ENCODE data around the gene LSP1. TPM values are rescaled to one million over a fixed set of nuclear protein-coding genes. Genes with fewer than 3 reads are reported as not detected.

Gene LSP1
- total RNA-seq, 1 donor from 2014 or later: 29.2 TPM

GRCh38 chr11:1835671-1836010 is 17.2 kb upstream of the LSP1 start:
- H3K36me3 ChIP-seq (ENCODE audit: control insufficient read depth in 3 of 3, insufficient read depth in 3 of 3, low read length in 3 of 3): peaks cover 0 to 3% (median 0%) of the 10 kb centered on the region in 3 donors
- H3K4me1 ChIP-seq (ENCODE audit: control insufficient read depth in 3 of 3, insufficient read depth in 3 of 3, low read length in 3 of 3): peaks cover 9 to 35% (median 17%) of the 10 kb centered on the region in 3 donors
- H3K27ac ChIP-seq (ENCODE audit: low read depth, low read length): no peak overlapping the region

GRCh38 chr11:1836011-1836945 is 16.6 kb upstream of the LSP1 start:
- H3K4me1 ChIP-seq (ENCODE audit: control insufficient read depth in 3 of 3, insufficient read depth in 3 of 3, low read length in 3 of 3): peaks cover 9 to 40% (median 18%) of the 10 kb centered on the region in 3 donors

More at GRCh38 chr11:1835671-1836010, 17.2 kb upstream of the LSP1 start:
- Histone ChIP-seq H3K9ac (ENCODE audit: low read depth in 1 of 3, low read length in 3 of 3) (no peak overlapping the region), H3K27me3 (ENCODE audit: control insufficient read depth in 3 of 3, insufficient read depth in 3 of 3, low read length in 3 of 3) (peaks cover 0 to 5% (median 4%) of the 10 kb centered on the region in 3 donors), H3K4me3 (ENCODE audit: low read length in 3 of 3) (no peak overlapping the region), H3K9me3 (ENCODE audit: control insufficient read depth in 3 of 3, low read length in 3 of 3) (no peaks in the 10 kb centered on the region)

GRCh38 chr11:1837171-1838076 is 15.5 kb upstream of the LSP1 start:
- no peak overlapping the region for H3K4me3 ChIP-seq (ENCODE audit: low read length in 3 of 3)
- H3K27ac ChIP-seq (ENCODE audit: low read depth, low read length): peak overlapping the region; percentile 96
- peaks cover 0 to 2% (median 0%) of the 10 kb centered on the region in 3 donors for H3K27me3 ChIP-seq (ENCODE audit: control insufficient read depth in 3 of 3, insufficient read depth in 3 of 3, low read length in 3 of 3)
- peaks cover 15 to 50% (median 23%) of the 10 kb centered on the region in 3 donors for H3K4me1 ChIP-seq (ENCODE audit: control insufficient read depth in 3 of 3, insufficient read depth in 3 of 3, low read length in 3 of 3)
- peak overlapping the region; percentile 20 to 74 (median 60) for H3K9ac ChIP-seq (ENCODE audit: low read depth in 1 of 3, low read length in 3 of 3)
- H3K36me3 ChIP-seq (ENCODE audit: control insufficient read depth in 3 of 3, insufficient read depth in 3 of 3, low read length in 3 of 3): peaks cover 3 to 5% (median 5%) of the 10 kb centered on the region in 3 donors
- H3K9me3 ChIP-seq (ENCODE audit: control insufficient read depth in 3 of 3, low read length in 3 of 3): no peaks in the 10 kb centered on the region

More at GRCh38 chr11:1836011-1836945, 16.6 kb upstream of the LSP1 start:
- Histone ChIP-seq H3K27ac (ENCODE audit: low read depth, low read length) (no peak overlapping the region), H3K9ac (ENCODE audit: low read depth in 1 of 3, low read length in 3 of 3) (no peak overlapping the region), H3K27me3 (ENCODE audit: control insufficient read depth in 3 of 3, insufficient read depth in 3 of 3, low read length in 3 of 3) (peaks cover 0 to 2% (median 0%) of the 10 kb centered on the region in 3 donors), H3K36me3 (ENCODE audit: control insufficient read depth in 3 of 3, insufficient read depth in 3 of 3, low read length in 3 of 3) (peaks cover 3% of the 10 kb centered on the region in 3 donors), H3K9me3 (ENCODE audit: control insufficient read depth in 3 of 3, low read length in 3 of 3) (no peaks in the 10 kb centered on the region), H3K4me3 (ENCODE audit: low read length in 3 of 3) (no peak overlapping the region)

- peaks cover 3 to 5% (median 5%) of the 10 kb centered on the region in 3 donors for H3K36me3 ChIP-seq (ENCODE audit: control insufficient read depth in 3 of 3, insufficient read depth in 3 of 3, low read length in 3 of 3)
- peak overlapping the region; percentile 96 for H3K27ac ChIP-seq (ENCODE audit: low read depth, low read length)
- peaks cover 0 to 2% (median 0%) of the 10 kb centered on the region in 3 donors for H3K27me3 ChIP-seq (ENCODE audit: control insufficient read depth in 3 of 3, insufficient read depth in 3 of 3, low read length in 3 of 3)
- peak overlapping the region in 2 of 3 donors; percentile 41 to 43 for H3K4me3 ChIP-seq (ENCODE audit: low read length in 3 of 3)
- peak overlapping the region; percentile 43 to 74 (median 60) for H3K9ac ChIP-seq (ENCODE audit: low read depth in 1 of 3, low read length in 3 of 3)
- H3K9me3 ChIP-seq (ENCODE audit: control insufficient read depth in 3 of 3, low read length in 3 of 3): no peaks in the 10 kb centered on the region
- peaks cover 18 to 49% (median 21%) of the 10 kb centered on the region in 3 donors for H3K4me1 ChIP-seq (ENCODE audit: control insufficient read depth in 3 of 3, insufficient read depth in 3 of 3, low read length in 3 of 3)
These were observed 14.8 kb upstream of the LSP1 start for GRCh38 chr11:1838077-1838425.

- peaks cover 18 to 49% (median 21%) of the 10 kb centered on the region in 3 donors for H3K4me1 ChIP-seq (ENCODE audit: control insufficient read depth in 3 of 3, insufficient read depth in 3 of 3, low read length in 3 of 3)
- H3K27me3 ChIP-seq (ENCODE audit: control insufficient read depth in 3 of 3, insufficient read depth in 3 of 3, low read length in 3 of 3): peaks cover 0 to 2% (median 0%) of the 10 kb centered on the region in 3 donors
- H3K36me3 ChIP-seq (ENCODE audit: control insufficient read depth in 3 of 3, insufficient read depth in 3 of 3, low read length in 3 of 3): peaks cover 3 to 5% (median 5%) of the 10 kb centered on the region in 3 donors
- H3K9me3 ChIP-seq (ENCODE audit: control insufficient read depth in 3 of 3, low read length in 3 of 3): no peaks in the 10 kb centered on the region
- H3K27ac ChIP-seq (ENCODE audit: low read depth, low read length): peak within 1 kb of the TSS; percentile 96
- peak within 1 kb of the TSS; percentile 80 to 90 (median 85) for H3K9ac ChIP-seq (ENCODE audit: low read depth in 1 of 3, low read length in 3 of 3)
- peak within 1 kb of the TSS; percentile 69 to 79 (median 70) for H3K4me3 ChIP-seq (ENCODE audit: low read length in 3 of 3)
These were observed 14.3 kb upstream of the LSP1 start, which contains the start of gene TNNI2 for GRCh38 chr11:1838426-1839144. TSS of gene TNNI2 (plus strand) at chr11:1838981. CDS start at chr11:1839697, 716 bp downstream.

GRCh38 chr11:1839204-1839923 is 13.5 kb upstream of the LSP1 start:
- Histone ChIP-seq H3K4me1 (ENCODE audit: control insufficient read depth in 3 of 3, insufficient read depth in 3 of 3, low read length in 3 of 3) (peaks cover 18 to 54% (median 21%) of the 10 kb centered on the region in 3 donors), H3K4me3 (ENCODE audit: low read length in 3 of 3) (peak overlapping the region; percentile 69 to 79 (median 70)), H3K9ac (ENCODE audit: low read depth in 1 of 3, low read length in 3 of 3) (peak overlapping the region; percentile 80 to 90 (median 85)), H3K27ac (ENCODE audit: low read depth, low read length) (peak overlapping the region; percentile 96), H3K27me3 (ENCODE audit: control insufficient read depth in 3 of 3, insufficient read depth in 3 of 3, low read length in 3 of 3) (peaks cover 0 to 1% (median 0%) of the 10 kb centered on the region in 3 donors), H3K9me3 (ENCODE audit: control insufficient read depth in 3 of 3, low read length in 3 of 3) (no peaks in the 10 kb centered on the region), H3K36me3 (ENCODE audit: control insufficient read depth in 3 of 3, insufficient read depth in 3 of 3, low read length in 3 of 3) (peaks cover 3 to 5% (median 5%) of the 10 kb centered on the region in 3 donors)

GRCh38 chr11:1839924-1840779 is 12.7 kb upstream of the LSP1 start:
- Histone ChIP-seq H3K9ac (ENCODE audit: low read depth in 1 of 3, low read length in 3 of 3) (peak overlapping the region; percentile 80 to 90 (median 85)), H3K4me3 (ENCODE audit: low read length in 3 of 3) (peak overlapping the region; percentile 69 to 79 (median 70)), H3K9me3 (ENCODE audit: control insufficient read depth in 3 of 3, low read length in 3 of 3) (no peaks in the 10 kb centered on the region), H3K27ac (ENCODE audit: low read depth, low read length) (peak overlapping the region; percentile 92), H3K27me3 (ENCODE audit: control insufficient read depth in 3 of 3, insufficient read depth in 3 of 3, low read length in 3 of 3) (no peaks in the 10 kb centered on the region), H3K36me3 (ENCODE audit: control insufficient read depth in 3 of 3, insufficient read depth in 3 of 3, low read length in 3 of 3) (peaks cover 3 to 5% (median 5%) of the 10 kb centered on the region in 3 donors), H3K4me1 (ENCODE audit: control insufficient read depth in 3 of 3, insufficient read depth in 3 of 3, low read length in 3 of 3) (peaks cover 21 to 62% (median 21%) of the 10 kb centered on the region in 3 donors)

- Histone ChIP-seq H3K4me3 (ENCODE audit: low read length in 3 of 3) (peak overlapping the region; percentile 54 to 79 (median 70)), H3K4me1 (ENCODE audit: control insufficient read depth in 3 of 3, insufficient read depth in 3 of 3, low read length in 3 of 3) (peaks cover 21 to 62% (median 21%) of the 10 kb centered on the region in 3 donors), H3K27ac (ENCODE audit: low read depth, low read length) (peak overlapping the region; percentile 56), H3K9me3 (ENCODE audit: control insufficient read depth in 3 of 3, low read length in 3 of 3) (no peaks in the 10 kb centered on the region), H3K27me3 (ENCODE audit: control insufficient read depth in 3 of 3, insufficient read depth in 3 of 3, low read length in 3 of 3) (no peaks in the 10 kb centered on the region), H3K36me3 (ENCODE audit: control insufficient read depth in 3 of 3, insufficient read depth in 3 of 3, low read length in 3 of 3) (peaks cover 3 to 5% (median 5%) of the 10 kb centered on the region in 3 donors), H3K9ac (ENCODE audit: low read depth in 1 of 3, low read length in 3 of 3) (peak overlapping the region; percentile 63 to 90 (median 85))
These were observed 12.0 kb upstream of the LSP1 start for GRCh38 chr11:1840780-1841480.

Data from skeletal muscle tissue (tissue), 4 donors.